Prostate gland (tissue), 2 donors: Measurements from ENCODE around the gene ZBTB2. TPM values are rescaled to one million over a fixed set of nuclear protein-coding genes. Genes with fewer than 3 reads are reported as not detected.

Source experiments
- DNase-seq: peaks from one replicate; pipeline ENCODE4 v3.0.0-alpha.2; 2019; ENCODE audit warnings: low spot score
- H3K27ac ChIP-seq, 2 donors: fragments of 200-600 bp; sonication (generic); 2 replicates each; pipeline ENCODE4 v1.5.1; 2017 to 2019
- H3K27me3 ChIP-seq: fragments of 200-600 bp; sonication (generic); replicated peaks from 2 replicates; pipeline ENCODE4 v1.5.1; 2019; ENCODE audit not compliant: insufficient read depth
- H3K36me3 ChIP-seq, 2 donors: fragments of 200-600 bp; sonication (generic); 1 replicate in 1 of 2; 2 replicates in 1 of 2; pipeline versions ENCODE4 v1.5.1 to v1.8.1; 2017 to 2019
- H3K4me1 ChIP-seq: fragments of 200-600 bp; sonication (generic); replicated peaks from 2 replicates; pipeline ENCODE4 v1.5.1; 2019
- H3K4me3 ChIP-seq, 2 donors: fragments of 200-600 bp; sonication (generic); 2 replicates each; pipeline ENCODE4 v1.5.1; 2017 to 2019
- H3K9me3 ChIP-seq: fragments of 200-600 bp; sonication (generic); 2 replicates; pipeline ENCODE4 v1.5.1; 2017
- CTCF ChIP-seq, 4 experiments: fragments of 200-600 bp in 2 of 4; fragments of 450-650 bp in 2 of 4; sonication (generic) in 2 of 4; IDR thresholded peaks; 1 replicate in 3 of 4; 2 replicates in 1 of 4; pipeline ENCODE4 v1.5.1; 2016 to 2019; ENCODE audit warnings: antibody characterized with exemption in 4 of 4, mild to moderate bottlenecking in 2 of 4, moderate library complexity in 2 of 4
- POLR2A ChIP-seq: fragments of 450-650 bp; IDR thresholded peaks from one replicate; pipeline ENCODE4 v1.6.1; 2016; ENCODE audit warnings: antibody characterized with exemption, mild to moderate bottlenecking
- POLR2AphosphoS5 ChIP-seq: sonication (generic); formaldehyde crosslinking; IDR thresholded peaks from one replicate; pipeline ENCODE4 v1.6.1; 2017; ENCODE audit warnings: antibody characterized with exemption
- WGBS: methylation state at CpG from one replicate; pipeline ENCODE4 v1.1.5; 2018; 5-methylcytosine and 5-hydroxymethylcytosine counted together
- intact Hi-C: fragments of 100-400 bp; cut with DNase I; formaldehyde crosslinking; loops from one replicate; pipeline ENCODE4 v1.14.2; 2022
- total RNA-seq, 2 donors: library from RNA; depleted of rRNA; stranded (reverse); fragments of >200 nt; gene quantifications; one replicate each; pipeline ENCODE4 v1.1.0, GENCODE V29; 2016

ZBTB2 gene
- total RNA-seq, 2 donors from 2014 or later, result 8.1 to 13.6 TPM

- Histone ChIP-seq H3K9me3 (no peaks in the 10 kb centered on the region), H3K36me3 (no peaks in the 10 kb centered on the region)
- intact Hi-C loops, result loop anchor here (2.0 kb wide), 1 partner anchor 443 kb away; no protein-coding TSS in a partner anchor
Observed at GRCh38 chr6:151335930-151336329, 55.4 kb downstream of the ZBTB2 start.

GRCh38 chr6:151330130-151330696 is 61.1 kb downstream of the ZBTB2 start:
- no peaks in the 10 kb centered on the region for H3K27me3 ChIP-seq
- H3K9me3 ChIP-seq, result no peaks in the 10 kb centered on the region
- TF ChIP-seq CTCF (IDR thresholded peaks at IDR 0.05) (no peak), POLR2A (no peak)
- WGBS, result 69% methylated on average over 6 of the region's 6 CpGs
- intact Hi-C loops, result no loop called here
- no peak overlapping the region for H3K4me3 ChIP-seq
- no peaks in the 10 kb centered on the region for H3K36me3 ChIP-seq
- H3K27ac ChIP-seq, result no peak overlapping the region
- no peak for DNase-seq
- H3K4me1 ChIP-seq, result peaks cover 9% of the 10 kb centered on the region

More at GRCh38 chr6:151335930-151336329, 55.4 kb downstream of the ZBTB2 start:
- Histone ChIP-seq H3K27ac (no peak overlapping the region), H3K27me3 (no peaks in the 10 kb centered on the region), H3K4me1 (no peaks in the 10 kb centered on the region), H3K4me3 (no peak overlapping the region)
- TF ChIP-seq CTCF (IDR thresholded peaks at IDR 0.05), result no peak
- no peak for TF ChIP-seq POLR2AphosphoS5
- TF ChIP-seq POLR2A, result no peak
- DNase-seq, result no peak

GRCh38 chr6:151327101-151327500 is 64.3 kb downstream of the ZBTB2 start:
- H3K4me3 ChIP-seq, result no peak overlapping the region
- TF ChIP-seq CTCF (IDR thresholded peaks at IDR 0.05) (no peak), POLR2AphosphoS5 (no peak), POLR2A (no peak)
- no peak for DNase-seq
- peaks cover 17% of the 10 kb centered on the region for H3K4me1 ChIP-seq
- WGBS, result 84% methylated on average over 4 of the region's 4 CpGs
- H3K27ac ChIP-seq, result no peak overlapping the region
- H3K9me3 ChIP-seq, result no peaks in the 10 kb centered on the region
- intact Hi-C loops, result no loop called here
- H3K36me3 ChIP-seq, result no peaks in the 10 kb centered on the region
- H3K27me3 ChIP-seq, result no peaks in the 10 kb centered on the region

GRCh38 chr6:151326116-151326825 is 65.1 kb downstream of the ZBTB2 start:
- intact Hi-C loops, result no loop called here
- peak overlapping the region; percentile 26 to 52 for H3K27ac ChIP-seq

More at GRCh38 chr6:151326116-151326825, 65.1 kb downstream of the ZBTB2 start:
- WGBS, result 48% methylated on average over 8 of the region's 8 CpGs
- no peaks in the 10 kb centered on the region for H3K27me3 ChIP-seq
- H3K9me3 ChIP-seq, result no peaks in the 10 kb centered on the region
- DNase-seq, result no peak
- H3K4me3 ChIP-seq, result peak overlapping the region; percentile 31 to 37
- peaks cover 17% of the 10 kb centered on the region for H3K4me1 ChIP-seq
- no peak for TF ChIP-seq POLR2AphosphoS5
- TF ChIP-seq CTCF (IDR thresholded peaks at IDR 0.05), result no peak
- TF ChIP-seq POLR2A, result no peak
- H3K36me3 ChIP-seq, result no peaks in the 10 kb centered on the region
